ENCODE results near the gene IDH1. TPM values are rescaled to one million over a fixed set of nuclear protein-coding genes. Genes with fewer than 3 reads are reported as not detected.

The IDH1 gene
- total RNA-seq, 1 experiment from 2014 or later = 80.2 TPM

- TF ChIP-seq TCF7L2 (IDR thresholded peaks at IDR 0.05; ENCODE audit: low read depth, low read length) (no peak), SIN3A (IDR thresholded peaks at IDR 0.05; ENCODE audit: borderline replicate concordance, insufficient read depth, low read depth, low read length) (no peak), REST (IDR thresholded peaks at IDR 0.05; ENCODE audit: insufficient read depth in 1 of 2, low read depth in 2 of 2, low read length in 1 of 2) (no peak), CTCF (IDR thresholded peaks at IDR 0.05) (no peak), POLR2AphosphoS5 (IDR thresholded peaks at IDR 0.05; ENCODE audit: low read depth, low read length) (no peak)
- no peak for ATAC-seq
- no peak overlapping the region for H3K4me3 ChIP-seq (ENCODE audit: low read depth in 2 of 2, low read length in 2 of 2)
- no peaks in the 10 kb centered on the region for H3K9me3 ChIP-seq (ENCODE audit: control insufficient read depth, insufficient read depth, low read depth, low read length)
- in situ Hi-C loops (cut with HindIII; ENCODE audit: low pct_unique_long_range_greater_than_20kb, low sequenced_read_pairs) = no loop called here
- no peaks in the 10 kb centered on the region for H3K36me3 ChIP-seq (ENCODE audit: control insufficient read depth, insufficient read depth, low read length)
- no peak for DNase-seq (ENCODE audit: low read depth, low spot score)
- no peaks in the 10 kb centered on the region for H3K4me1 ChIP-seq (ENCODE audit: control insufficient read depth, insufficient read depth, low read length)
- no peak overlapping the region for H3K27ac ChIP-seq (ENCODE audit: low read length)
- ChIA-PET CTCF (no interaction called here), POLR2A (no interaction called here)
- no peaks in the 10 kb centered on the region for H3K27me3 ChIP-seq (ENCODE audit: control insufficient read depth, insufficient read depth, low read length)
- no TSS peak for BruUV-seq (replicated peaks)
- intact Hi-C loops (cut with micrococcal nuclease; ENCODE audit: unreplicated experiment) = no loop called here
Observed at GRCh38 chr2:208210688-208211451, 44.0 kb downstream of the IDH1 start.

GRCh38 chr2:208208335-208209085, 46.4 kb downstream of the IDH1 start:
- no peaks in the 10 kb centered on the region for H3K9me3 ChIP-seq (ENCODE audit: control insufficient read depth, insufficient read depth, low read depth, low read length)
- DNase-seq (ENCODE audit: low read depth, low spot score) (no peak), ATAC-seq (no peak)
- no TSS peak for BruUV-seq (replicated peaks)
- H3K27me3 ChIP-seq (ENCODE audit: control insufficient read depth, insufficient read depth, low read length) = no peaks in the 10 kb centered on the region
- H3K36me3 ChIP-seq (ENCODE audit: control insufficient read depth, insufficient read depth, low read length) = no peaks in the 10 kb centered on the region
- ChIA-PET POLR2A (no interaction called here), CTCF (no interaction called here)
- H3K4me1 ChIP-seq (ENCODE audit: control insufficient read depth, insufficient read depth, low read length) = no peaks in the 10 kb centered on the region
- no peak overlapping the region for H3K27ac ChIP-seq (ENCODE audit: low read length)
- TF ChIP-seq SIN3A (IDR thresholded peaks at IDR 0.05; ENCODE audit: borderline replicate concordance, insufficient read depth, low read depth, low read length) = no peak
- no peak for TF ChIP-seq CTCF (IDR thresholded peaks at IDR 0.05)
- TF ChIP-seq POLR2AphosphoS5 (IDR thresholded peaks at IDR 0.05; ENCODE audit: low read depth, low read length) = no peak
- TF ChIP-seq REST (IDR thresholded peaks at IDR 0.05; ENCODE audit: insufficient read depth in 1 of 2, low read depth in 2 of 2, low read length in 1 of 2) = no peak
- no peak for TF ChIP-seq TCF7L2 (IDR thresholded peaks at IDR 0.05; ENCODE audit: low read depth, low read length)
- H3K4me3 ChIP-seq (ENCODE audit: low read depth in 2 of 2, low read length in 2 of 2) = no peak overlapping the region
- in situ Hi-C loops (cut with HindIII; ENCODE audit: low pct_unique_long_range_greater_than_20kb, low sequenced_read_pairs) = no loop called here
- intact Hi-C loops (cut with micrococcal nuclease; ENCODE audit: unreplicated experiment) = no loop called here

Data from Panc1 (cell line).